ENCODE results near the gene CACNA2D3.

Gene CACNA2D3

GRCh38 chr3:54171509-54171908 is 49.2 kb downstream of the CACNA2D3 start:
- DNase-seq (ENCODE audit: low read depth), result no peak

- no peak for DNase-seq (ENCODE audit: low read depth)
These were observed 49.6 kb downstream of the CACNA2D3 start for GRCh38 chr3:54171951-54172350.

- no peak for DNase-seq (ENCODE audit: low read depth)
These were observed 51.0 kb downstream of the CACNA2D3 start for GRCh38 chr3:54173371-54173770.

- no peak for DNase-seq (ENCODE audit: low read depth)
These were observed 53.8 kb downstream of the CACNA2D3 start for GRCh38 chr3:54176106-54176505.

GRCh38 chr3:54177816-54178215 is 55.5 kb downstream of the CACNA2D3 start:
- no peak for DNase-seq (ENCODE audit: low read depth)

- DNase-seq (ENCODE audit: low read depth), result no peak
These were observed 56.0 kb downstream of the CACNA2D3 start for GRCh38 chr3:54178376-54178775.

GRCh38 chr3:54180921-54181320 is 58.6 kb downstream of the CACNA2D3 start:
- no peak for DNase-seq (ENCODE audit: low read depth)

- no peak for DNase-seq (ENCODE audit: low read depth)
These were observed 59.9 kb downstream of the CACNA2D3 start for GRCh38 chr3:54182242-54182641.

- no peak for DNase-seq (ENCODE audit: low read depth)
These were observed 63.4 kb downstream of the CACNA2D3 start for GRCh38 chr3:54185740-54186139.

GRCh38 chr3:54188176-54188791 is 65.9 kb downstream of the CACNA2D3 start:
- DNase-seq (ENCODE audit: low read depth), result no peak

- no peak for DNase-seq (ENCODE audit: low read depth)
These were observed 68.9 kb downstream of the CACNA2D3 start for GRCh38 chr3:54191220-54191619.

- DNase-seq (ENCODE audit: low read depth), result no peak
These were observed 69.7 kb downstream of the CACNA2D3 start for GRCh38 chr3:54192026-54192425.

- no peak for DNase-seq (ENCODE audit: low read depth)
These were observed 70.7 kb downstream of the CACNA2D3 start for GRCh38 chr3:54193093-54193492.

- DNase-seq (ENCODE audit: low read depth), result no peak
These were observed 74.1 kb downstream of the CACNA2D3 start for GRCh38 chr3:54196360-54196991.

- DNase-seq (ENCODE audit: low read depth), result no peak
These were observed 75.2 kb downstream of the CACNA2D3 start for GRCh38 chr3:54197509-54197908.

- DNase-seq (ENCODE audit: low read depth), result no peak
These were observed 76.2 kb downstream of the CACNA2D3 start for GRCh38 chr3:54198556-54198955.

- DNase-seq (ENCODE audit: low read depth), result no peak
These were observed 79.7 kb downstream of the CACNA2D3 start for GRCh38 chr3:54202054-54202453.

GRCh38 chr3:54202651-54203248 is 80.4 kb downstream of the CACNA2D3 start:
- no peak for DNase-seq (ENCODE audit: low read depth)

GRCh38 chr3:54206874-54207273 is 84.5 kb downstream of the CACNA2D3 start:
- no peak for DNase-seq (ENCODE audit: low read depth)

GRCh38 chr3:54211097-54211496 is 88.7 kb downstream of the CACNA2D3 start:
- DNase-seq (ENCODE audit: low read depth), result no peak

- DNase-seq (ENCODE audit: low read depth), result no peak
These were observed 90.4 kb downstream of the CACNA2D3 start for GRCh38 chr3:54212723-54213122.

- no peak for DNase-seq (ENCODE audit: low read depth)
These were observed 91.6 kb downstream of the CACNA2D3 start for GRCh38 chr3:54213907-54214306.

- no peak for DNase-seq (ENCODE audit: low read depth)
These were observed 92.5 kb downstream of the CACNA2D3 start for GRCh38 chr3:54214845-54215244.

- no peak for DNase-seq (ENCODE audit: low read depth)
These were observed 93.2 kb downstream of the CACNA2D3 start for GRCh38 chr3:54215521-54215920.
